ENCODE measurements around the gene TP53BP2. TPM values are rescaled to one million over a fixed set of nuclear protein-coding genes. Genes with fewer than 3 reads are reported as not detected.

Gene TP53BP2
- polyA plus RNA-seq, 1 donor from 2014 or later = 25.2 TPM

DNA sequence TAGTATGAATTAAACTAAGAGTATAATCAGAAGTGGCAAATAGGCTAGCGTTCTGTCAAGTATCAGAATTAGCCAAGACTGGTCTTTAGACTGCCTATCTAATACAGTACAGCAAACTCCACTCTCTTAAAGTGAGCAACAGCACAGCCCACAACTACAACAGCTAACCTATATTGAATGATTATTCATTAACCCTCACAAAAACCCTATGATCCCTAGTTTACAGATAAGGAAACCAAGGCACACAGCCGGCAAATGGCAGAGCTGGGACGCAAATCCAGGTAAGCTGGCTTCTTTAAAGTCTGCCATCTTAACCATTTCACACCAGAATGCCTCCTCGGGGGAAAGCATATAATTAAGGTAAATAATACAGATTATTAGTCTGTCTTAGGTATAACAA lies 52.0 kb downstream of the TP53BP2 start:
- Histone ChIP-seq H2AFZ (ENCODE audit: low read depth, low read length) (no peak overlapping the region), H3K9me3 (ENCODE audit: low read length) (no peaks in the 10 kb centered on the region), H3K9ac (ENCODE audit: low read length) (no peak overlapping the region), H3K36me3 (ENCODE audit: insufficient read depth, low read length) (peaks cover 13% of the 10 kb centered on the region), H3K27me3 (ENCODE audit: insufficient read depth, low read depth, low read length) (no peaks in the 10 kb centered on the region), H3K79me2 (replicated peaks; ENCODE audit: insufficient read depth, low read length) (no peaks in the 10 kb centered on the region), H4K20me1 (ENCODE audit: insufficient read depth) (no peaks in the 10 kb centered on the region), H3K4me2 (ENCODE audit: low read length) (no peak overlapping the region), H3F3A (ENCODE audit: insufficient read depth, low read length, poor library complexity, severe bottlenecking) (no peaks in the 10 kb centered on the region), H3K9me2 (ENCODE audit: insufficient read depth, low read length) (no peaks in the 10 kb centered on the region), H3K4me3 (ENCODE audit: low read length) (no peak overlapping the region), H3K27ac (ENCODE audit: low read length) (no peak overlapping the region)
- no peak for TF ChIP-seq TAF1 (IDR thresholded peaks at IDR 0.05; ENCODE audit: low read depth)
- TF ChIP-seq EZH2 (IDR thresholded peaks at IDR 0.05; ENCODE audit: borderline replicate concordance, insufficient read depth, low read length, poor library complexity, severe bottlenecking) = no peak
- TF ChIP-seq RAD21 (conservative IDR thresholded peaks at IDR 0.05) = no peak
- no peak for TF ChIP-seq POLR2AphosphoS5 (IDR thresholded peaks at IDR 0.05)
- no peak for TF ChIP-seq SMC3 (conservative IDR thresholded peaks at IDR 0.05; ENCODE audit: poor library complexity)
- TF ChIP-seq, protein P1, sequence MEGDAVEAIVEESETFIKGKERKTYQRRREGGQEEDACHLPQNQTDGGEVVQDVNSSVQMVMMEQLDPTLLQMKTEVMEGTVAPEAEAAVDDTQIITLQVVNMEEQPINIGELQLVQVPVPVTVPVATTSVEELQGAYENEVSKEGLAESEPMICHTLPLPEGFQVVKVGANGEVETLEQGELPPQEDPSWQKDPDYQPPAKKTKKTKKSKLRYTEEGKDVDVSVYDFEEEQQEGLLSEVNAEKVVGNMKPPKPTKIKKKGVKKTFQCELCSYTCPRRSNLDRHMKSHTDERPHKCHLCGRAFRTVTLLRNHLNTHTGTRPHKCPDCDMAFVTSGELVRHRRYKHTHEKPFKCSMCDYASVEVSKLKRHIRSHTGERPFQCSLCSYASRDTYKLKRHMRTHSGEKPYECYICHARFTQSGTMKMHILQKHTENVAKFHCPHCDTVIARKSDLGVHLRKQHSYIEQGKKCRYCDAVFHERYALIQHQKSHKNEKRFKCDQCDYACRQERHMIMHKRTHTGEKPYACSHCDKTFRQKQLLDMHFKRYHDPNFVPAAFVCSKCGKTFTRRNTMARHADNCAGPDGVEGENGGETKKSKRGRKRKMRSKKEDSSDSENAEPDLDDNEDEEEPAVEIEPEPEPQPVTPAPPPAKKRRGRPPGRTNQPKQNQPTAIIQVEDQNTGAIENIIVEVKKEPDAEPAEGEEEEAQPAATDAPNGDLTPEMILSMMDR (IDR thresholded peaks at IDR 0.05; ENCODE audit: poor library complexity, severe bottlenecking) = no peak
- no peak for TF ChIP-seq MXI1 (conservative IDR thresholded peaks at IDR 0.05; ENCODE audit: poor library complexity, severe bottlenecking)
- TF ChIP-seq, protein P2, sequence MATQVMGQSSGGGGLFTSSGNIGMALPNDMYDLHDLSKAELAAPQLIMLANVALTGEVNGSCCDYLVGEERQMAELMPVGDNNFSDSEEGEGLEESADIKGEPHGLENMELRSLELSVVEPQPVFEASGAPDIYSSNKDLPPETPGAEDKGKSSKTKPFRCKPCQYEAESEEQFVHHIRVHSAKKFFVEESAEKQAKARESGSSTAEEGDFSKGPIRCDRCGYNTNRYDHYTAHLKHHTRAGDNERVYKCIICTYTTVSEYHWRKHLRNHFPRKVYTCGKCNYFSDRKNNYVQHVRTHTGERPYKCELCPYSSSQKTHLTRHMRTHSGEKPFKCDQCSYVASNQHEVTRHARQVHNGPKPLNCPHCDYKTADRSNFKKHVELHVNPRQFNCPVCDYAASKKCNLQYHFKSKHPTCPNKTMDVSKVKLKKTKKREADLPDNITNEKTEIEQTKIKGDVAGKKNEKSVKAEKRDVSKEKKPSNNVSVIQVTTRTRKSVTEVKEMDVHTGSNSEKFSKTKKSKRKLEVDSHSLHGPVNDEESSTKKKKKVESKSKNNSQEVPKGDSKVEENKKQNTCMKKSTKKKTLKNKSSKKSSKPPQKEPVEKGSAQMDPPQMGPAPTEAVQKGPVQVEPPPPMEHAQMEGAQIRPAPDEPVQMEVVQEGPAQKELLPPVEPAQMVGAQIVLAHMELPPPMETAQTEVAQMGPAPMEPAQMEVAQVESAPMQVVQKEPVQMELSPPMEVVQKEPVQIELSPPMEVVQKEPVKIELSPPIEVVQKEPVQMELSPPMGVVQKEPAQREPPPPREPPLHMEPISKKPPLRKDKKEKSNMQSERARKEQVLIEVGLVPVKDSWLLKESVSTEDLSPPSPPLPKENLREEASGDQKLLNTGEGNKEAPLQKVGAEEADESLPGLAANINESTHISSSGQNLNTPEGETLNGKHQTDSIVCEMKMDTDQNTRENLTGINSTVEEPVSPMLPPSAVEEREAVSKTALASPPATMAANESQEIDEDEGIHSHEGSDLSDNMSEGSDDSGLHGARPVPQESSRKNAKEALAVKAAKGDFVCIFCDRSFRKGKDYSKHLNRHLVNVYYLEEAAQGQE (IDR thresholded peaks at IDR 0.05; ENCODE audit: borderline replicate concordance) = no peak
- no peak for TF ChIP-seq EP300 (conservative IDR thresholded peaks at IDR 0.05; ENCODE audit: poor library complexity, severe bottlenecking)

DNA sequence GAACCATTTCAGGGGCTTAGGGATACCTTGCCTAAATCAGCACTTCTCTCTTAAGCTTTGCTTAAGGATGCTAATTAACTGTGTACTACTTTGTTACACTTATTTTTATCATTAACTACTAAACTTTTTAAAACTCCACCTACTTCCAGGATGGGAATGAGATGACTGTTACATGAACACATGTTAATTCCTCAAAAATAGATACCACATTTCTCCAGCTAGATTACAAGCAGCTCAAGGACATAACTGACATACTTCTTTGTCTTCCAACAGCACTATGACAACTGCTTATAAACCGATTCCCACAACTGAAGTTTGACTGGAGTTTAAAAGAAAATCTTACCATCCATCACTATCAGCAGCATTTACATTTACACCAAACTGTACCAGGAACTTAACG lies 53.7 kb downstream of the TP53BP2 start:
- peaks cover 13% of the 10 kb centered on the region for H3K36me3 ChIP-seq (ENCODE audit: insufficient read depth, low read length)
- H3K4me3 ChIP-seq (ENCODE audit: low read length) = no peak overlapping the region
- TF ChIP-seq, protein P2 (IDR thresholded peaks at IDR 0.05; ENCODE audit: borderline replicate concordance) = no peak
- no peak for TF ChIP-seq TAF1 (IDR thresholded peaks at IDR 0.05; ENCODE audit: low read depth)
- TF ChIP-seq RAD21 (conservative IDR thresholded peaks at IDR 0.05) = no peak
- no peak for TF ChIP-seq EP300 (conservative IDR thresholded peaks at IDR 0.05; ENCODE audit: poor library complexity, severe bottlenecking)
- no peak for TF ChIP-seq SMC3 (conservative IDR thresholded peaks at IDR 0.05; ENCODE audit: poor library complexity)
- no peak for TF ChIP-seq MXI1 (conservative IDR thresholded peaks at IDR 0.05; ENCODE audit: poor library complexity, severe bottlenecking)
- no peak for TF ChIP-seq EZH2 (IDR thresholded peaks at IDR 0.05; ENCODE audit: borderline replicate concordance, insufficient read depth, low read length, poor library complexity, severe bottlenecking)
- TF ChIP-seq, protein P1 (IDR thresholded peaks at IDR 0.05; ENCODE audit: poor library complexity, severe bottlenecking) = no peak
- no peak for TF ChIP-seq POLR2AphosphoS5 (IDR thresholded peaks at IDR 0.05)
- H3K4me2 ChIP-seq (ENCODE audit: low read length) = no peak overlapping the region
- no peaks in the 10 kb centered on the region for H3K79me2 ChIP-seq (replicated peaks; ENCODE audit: insufficient read depth, low read length)
- H4K20me1 ChIP-seq (ENCODE audit: insufficient read depth) = no peaks in the 10 kb centered on the region
- H3F3A ChIP-seq (ENCODE audit: insufficient read depth, low read length, poor library complexity, severe bottlenecking) = no peaks in the 10 kb centered on the region
- no peak overlapping the region for H3K27ac ChIP-seq (ENCODE audit: low read length)
- H3K9ac ChIP-seq (ENCODE audit: low read length) = no peak overlapping the region
- no peak overlapping the region for H2AFZ ChIP-seq (ENCODE audit: low read depth, low read length)
- H3K27me3 ChIP-seq (ENCODE audit: insufficient read depth, low read depth, low read length) = no peaks in the 10 kb centered on the region
- H3K9me2 ChIP-seq (ENCODE audit: insufficient read depth, low read length) = no peaks in the 10 kb centered on the region
- no peaks in the 10 kb centered on the region for H3K9me3 ChIP-seq (ENCODE audit: low read length)

Data from neural cell (in vitro differentiated cells).